Measurements from ENCODE around the gene PNMA6F. TPM values are rescaled to one million over a fixed set of nuclear protein-coding genes. Genes with fewer than 3 reads are reported as not detected.

Gene PNMA6F
- total RNA-seq, 6 donors from 2014 or later: not detected

DNA sequence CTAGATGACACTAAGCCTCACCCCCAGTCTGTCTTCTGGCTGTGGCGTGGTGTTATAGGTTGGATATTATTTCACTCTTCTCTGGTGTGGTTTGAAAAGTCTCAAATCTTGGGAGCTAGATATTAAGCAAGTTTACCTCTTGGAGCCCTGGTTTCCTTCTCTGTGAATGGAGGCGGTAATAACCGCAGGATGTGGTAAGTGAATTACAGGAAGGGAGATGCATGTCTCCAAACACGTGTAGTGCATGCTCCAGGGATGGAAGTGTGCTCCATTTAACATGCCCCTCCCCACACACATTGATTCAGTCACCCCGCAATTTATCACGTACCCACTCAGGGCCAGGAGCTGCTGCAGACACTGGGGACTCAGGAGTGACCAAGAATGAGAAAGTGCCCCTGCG is 17.3 kb upstream of the PNMA6F start:
- Histone ChIP-seq H3K27me3 (no peaks in the 10 kb centered on the region), H3K9me3 (peaks cover 0 to 7% (median 0%) of the 10 kb centered on the region in 4 donors), H3K36me3 (no peaks in the 10 kb centered on the region), H3K4me1 (peaks cover 0 to 6% (median 2%) of the 10 kb centered on the region in 4 donors), H3K27ac (no peak overlapping the region), H3K4me3 (no peak overlapping the region)
- TF ChIP-seq, protein P1, sequence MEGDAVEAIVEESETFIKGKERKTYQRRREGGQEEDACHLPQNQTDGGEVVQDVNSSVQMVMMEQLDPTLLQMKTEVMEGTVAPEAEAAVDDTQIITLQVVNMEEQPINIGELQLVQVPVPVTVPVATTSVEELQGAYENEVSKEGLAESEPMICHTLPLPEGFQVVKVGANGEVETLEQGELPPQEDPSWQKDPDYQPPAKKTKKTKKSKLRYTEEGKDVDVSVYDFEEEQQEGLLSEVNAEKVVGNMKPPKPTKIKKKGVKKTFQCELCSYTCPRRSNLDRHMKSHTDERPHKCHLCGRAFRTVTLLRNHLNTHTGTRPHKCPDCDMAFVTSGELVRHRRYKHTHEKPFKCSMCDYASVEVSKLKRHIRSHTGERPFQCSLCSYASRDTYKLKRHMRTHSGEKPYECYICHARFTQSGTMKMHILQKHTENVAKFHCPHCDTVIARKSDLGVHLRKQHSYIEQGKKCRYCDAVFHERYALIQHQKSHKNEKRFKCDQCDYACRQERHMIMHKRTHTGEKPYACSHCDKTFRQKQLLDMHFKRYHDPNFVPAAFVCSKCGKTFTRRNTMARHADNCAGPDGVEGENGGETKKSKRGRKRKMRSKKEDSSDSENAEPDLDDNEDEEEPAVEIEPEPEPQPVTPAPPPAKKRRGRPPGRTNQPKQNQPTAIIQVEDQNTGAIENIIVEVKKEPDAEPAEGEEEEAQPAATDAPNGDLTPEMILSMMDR (IDR thresholded peaks at IDR 0.05): no peak
- no peak for TF ChIP-seq EP300 (IDR thresholded peaks at IDR 0.05)
- no peak for TF ChIP-seq POLR2AphosphoS5 (IDR thresholded peaks at IDR 0.05)
- TF ChIP-seq POLR2A (IDR thresholded peaks at IDR 0.05): no peak
- DNase-seq (no peak), ATAC-seq (ENCODE audit: low FRiP score in 2 of 2) (no peak)
- whole genome bisulfite sequencing, 2 donors: 75 to 100% methylated on average over 1 to 7 of the region's 7 CpGs

DNA sequence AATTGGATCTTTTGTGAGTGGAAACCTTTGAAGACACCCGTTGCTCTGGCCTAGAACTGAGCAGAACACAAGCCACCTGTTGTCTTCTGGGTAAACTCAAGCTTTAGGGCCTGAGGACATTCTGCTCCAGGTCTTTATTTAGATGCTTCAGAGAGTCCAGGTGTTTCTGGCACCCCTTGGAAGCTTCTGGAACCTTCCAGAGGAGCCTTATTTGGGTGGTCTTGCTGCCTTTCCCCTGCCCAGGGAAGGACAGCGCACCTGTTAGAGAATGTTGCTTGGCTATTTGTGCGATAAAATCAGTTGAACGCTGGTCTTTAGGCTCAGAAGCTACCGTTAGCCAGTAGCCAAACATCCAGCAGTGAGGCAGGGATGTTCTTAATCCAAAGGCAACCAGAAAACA is 15.4 kb upstream of the PNMA6F start:
- H3K27ac ChIP-seq: no peak overlapping the region
- WGBS, 2 donors: 86 to 87% methylated on average over 4 to 5 of the region's 5 CpGs
- no peak for TF ChIP-seq POLR2A (IDR thresholded peaks at IDR 0.05)
- TF ChIP-seq, protein P1 (IDR thresholded peaks at IDR 0.05): no peak
- TF ChIP-seq POLR2AphosphoS5 (IDR thresholded peaks at IDR 0.05): no peak
- TF ChIP-seq EP300 (IDR thresholded peaks at IDR 0.05): no peak
- peaks cover 0 to 6% (median 2%) of the 10 kb centered on the region in 4 donors for H3K4me1 ChIP-seq
- peaks cover 0 to 9% (median 0%) of the 10 kb centered on the region in 4 donors for H3K9me3 ChIP-seq
- H3K27me3 ChIP-seq: no peaks in the 10 kb centered on the region
- ATAC-seq (ENCODE audit: low FRiP score in 2 of 2) (no peak), DNase-seq (no peak)
- no peak overlapping the region for H3K4me3 ChIP-seq
- no peaks in the 10 kb centered on the region for H3K36me3 ChIP-seq

DNA sequence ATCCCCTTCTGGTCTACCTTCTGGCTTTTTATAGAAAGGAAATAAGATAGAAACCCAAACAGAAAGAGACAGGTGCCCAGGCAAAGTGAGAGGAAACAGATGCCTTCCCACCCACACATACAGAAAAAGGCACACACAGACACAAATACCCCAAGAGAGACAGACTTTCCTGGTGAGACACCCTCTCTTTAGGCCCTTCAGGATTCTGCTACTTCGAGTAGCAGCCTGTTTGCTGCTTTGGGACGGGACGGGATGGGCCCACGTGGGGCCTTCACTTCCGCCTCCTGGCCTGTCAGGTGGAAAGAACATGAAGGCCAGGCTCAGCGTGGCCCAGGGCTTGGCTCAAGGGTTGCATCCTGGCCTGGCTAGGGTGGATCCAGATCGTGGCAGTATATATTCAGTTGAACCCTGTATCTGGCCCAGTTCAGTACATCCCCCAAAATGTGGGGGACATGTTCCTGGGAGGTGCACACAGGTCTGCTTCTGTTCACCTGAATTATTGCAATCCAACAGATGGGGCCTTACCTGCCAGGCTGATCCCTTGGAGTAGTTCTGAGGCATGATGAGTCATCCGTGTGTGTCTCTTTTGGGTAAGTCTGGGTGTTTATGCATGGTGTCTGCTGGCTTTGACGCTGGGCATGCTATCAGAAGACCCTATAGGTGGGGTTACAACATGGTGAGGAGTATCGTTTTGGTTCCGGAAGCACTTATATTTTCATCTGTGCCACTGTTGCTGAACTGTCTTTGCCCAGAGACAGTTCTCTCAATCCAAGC is 14.7 kb upstream of the PNMA6F start:
- Histone ChIP-seq H3K27me3 (no peaks in the 10 kb centered on the region), H3K36me3 (no peaks in the 10 kb centered on the region), H3K9me3 (peaks cover 0 to 9% (median 0%) of the 10 kb centered on the region in 4 donors), H3K27ac (no peak overlapping the region), H3K4me1 (peaks cover 0 to 6% (median 2%) of the 10 kb centered on the region in 4 donors), H3K4me3 (no peak overlapping the region)
- DNase-seq (no peak), ATAC-seq (ENCODE audit: low FRiP score in 2 of 2) (no peak)
- TF ChIP-seq POLR2AphosphoS5 (IDR thresholded peaks at IDR 0.05): no peak
- TF ChIP-seq, protein P1 (IDR thresholded peaks at IDR 0.05): no peak
- 72 to 100% methylated on average over 1 to 11 of the region's 11 CpGs for WGBS, 2 donors

DNA sequence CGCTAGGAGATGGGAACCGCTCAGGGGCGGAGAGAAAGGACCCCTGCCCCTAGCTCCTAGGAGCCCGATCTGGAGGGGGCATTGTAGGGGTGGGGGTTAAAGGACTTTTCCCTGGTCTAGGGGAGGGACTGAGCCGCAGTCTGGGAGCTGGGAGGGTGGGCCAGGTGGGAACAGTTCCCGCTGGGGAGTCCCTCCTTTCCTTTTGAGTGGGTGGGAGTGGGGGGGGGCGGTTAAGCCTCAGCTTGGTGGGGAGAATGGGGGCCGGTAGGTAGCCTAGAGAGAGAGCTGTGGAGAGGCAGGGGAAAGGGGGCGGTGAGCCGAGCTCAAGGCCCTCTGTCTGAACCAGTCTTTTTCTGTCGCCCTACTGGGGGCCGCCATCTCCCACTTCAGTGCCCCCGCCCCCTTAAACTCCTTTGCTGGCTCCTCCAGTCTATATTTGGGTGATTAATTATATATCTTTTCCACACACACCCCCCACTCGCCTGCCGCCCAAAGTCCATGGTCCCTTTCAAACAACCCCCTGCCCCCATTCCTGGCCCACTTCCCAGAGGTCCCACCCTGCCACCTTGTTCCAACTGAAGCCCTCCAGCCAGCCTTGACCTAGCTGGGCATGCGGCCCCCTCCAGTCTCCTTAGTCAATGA is 13.2 kb upstream of the PNMA6F start:
- H3K36me3 ChIP-seq: no peaks in the 10 kb centered on the region
- WGBS, 2 donors: 55 to 78% methylated on average over 3 to 15 of the region's 16 CpGs
- H3K27me3 ChIP-seq: no peaks in the 10 kb centered on the region
- H3K4me3 ChIP-seq: peak overlapping the region; percentile 42 to 82 (median 72)
- H3K27ac ChIP-seq: peak overlapping the region; percentile 51 to 81 (median 68)
- TF ChIP-seq, protein P1 (IDR thresholded peaks at IDR 0.05): no peak
- TF ChIP-seq POLR2A (IDR thresholded peaks at IDR 0.05) (no peak), POLR2AphosphoS5 (IDR thresholded peaks at IDR 0.05) (no peak), EP300 (IDR thresholded peaks at IDR 0.05) (no peak)
- no peak for ATAC-seq (ENCODE audit: low FRiP score in 2 of 2)
- H3K9me3 ChIP-seq: peaks cover 0 to 9% (median 0%) of the 10 kb centered on the region in 4 donors
- H3K4me1 ChIP-seq: peaks cover 0 to 6% (median 2%) of the 10 kb centered on the region in 4 donors
- DNase-seq: no peak

Measured in upper lobe of left lung (tissue), 6 donors.